HG02938 (cell line): Measurements from ENCODE around the gene TUBAL3.

ENCODE experiments used
- ATAC-seq: cut with Tn5 transposase; IDR thresholded peaks from one replicate; pipeline ENCODE4 v1.9.1; 2021; ENCODE audit warnings: mild to moderate bottlenecking, moderate library complexity; ENCODE audit not compliant: unreplicated experiment

TUBAL3 gene

DNA sequence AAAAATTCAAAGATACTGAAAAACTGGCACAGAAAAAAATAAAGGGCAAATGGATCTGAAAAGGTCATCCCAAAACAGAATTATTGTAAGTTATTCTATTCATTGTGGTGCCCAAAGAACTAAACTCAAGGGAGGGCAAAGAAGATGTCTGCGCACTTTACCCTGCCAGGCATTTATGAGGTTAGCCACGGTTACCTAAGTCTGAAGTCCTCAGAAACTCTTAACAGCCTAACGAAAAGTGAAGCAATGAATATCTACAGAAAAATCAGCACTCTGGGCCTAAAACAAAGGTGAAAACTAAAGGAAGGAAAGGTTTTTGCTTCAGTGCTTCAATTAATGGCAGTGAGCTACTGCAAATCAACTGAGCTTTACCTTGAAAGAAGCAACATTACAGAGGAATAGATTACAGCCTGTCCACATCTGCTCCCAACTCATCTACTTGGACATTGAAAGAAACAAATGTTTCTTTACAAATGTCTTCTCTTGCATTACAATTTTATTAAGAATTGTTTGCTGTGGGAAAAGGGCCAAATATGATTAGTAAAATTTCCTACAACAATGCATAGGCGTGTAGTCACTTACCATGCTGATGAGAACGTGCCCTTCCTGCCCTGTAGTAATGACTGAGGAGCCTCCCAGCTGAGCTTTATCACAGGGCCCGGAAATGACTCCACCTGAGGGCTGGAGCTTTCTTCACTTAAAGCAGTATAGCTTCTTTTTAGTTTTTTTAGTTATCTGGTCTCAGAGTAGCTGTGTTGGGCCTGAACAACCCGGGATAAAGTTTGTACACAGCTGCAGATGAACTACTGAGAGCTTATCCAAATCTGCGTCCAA, at the start of gene TUBAL3:
Gene TUBAL3, minus strand, starts transcription at position 621 of the 834 bp plus-strand sequence. Its CDS starts 36 bp downstream, at position 585.
- ATAC-seq = no peak

DNA sequence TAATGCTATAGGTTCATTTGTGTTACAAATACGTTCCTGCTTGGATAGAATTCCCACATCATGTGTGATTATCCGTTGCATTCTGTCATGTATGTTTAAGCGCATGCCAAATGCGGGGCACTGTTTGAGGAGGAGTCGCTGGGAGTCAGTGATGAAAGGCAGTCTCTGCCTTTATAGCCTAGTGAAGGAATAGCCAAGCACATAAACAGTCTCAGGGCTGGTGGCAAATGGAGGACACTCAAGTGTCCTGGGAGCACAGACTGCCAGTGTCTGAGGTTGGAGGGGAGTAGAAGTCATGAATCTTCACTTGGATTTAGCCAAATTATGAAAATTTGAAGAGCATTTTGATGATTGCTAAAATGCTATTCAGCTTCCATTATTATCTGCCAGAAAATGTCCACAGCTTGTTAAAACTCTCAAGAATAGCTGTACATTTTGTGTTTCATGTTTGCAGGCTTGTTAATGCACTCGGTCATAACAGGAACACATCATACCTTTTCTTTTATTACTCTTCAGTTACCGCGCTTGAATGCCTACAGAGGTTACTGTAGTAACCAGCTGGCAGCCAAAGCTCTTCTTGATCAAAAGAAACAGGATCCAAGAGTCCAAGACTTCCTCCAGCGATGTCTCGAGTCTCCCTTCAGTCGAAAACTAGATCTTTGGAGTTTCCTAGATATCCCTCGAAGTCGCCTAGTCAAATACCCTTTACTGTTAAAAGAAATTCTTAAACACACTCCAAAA, 49.3 kb upstream of the TUBAL3 start:
- ATAC-seq = no peak

DNA sequence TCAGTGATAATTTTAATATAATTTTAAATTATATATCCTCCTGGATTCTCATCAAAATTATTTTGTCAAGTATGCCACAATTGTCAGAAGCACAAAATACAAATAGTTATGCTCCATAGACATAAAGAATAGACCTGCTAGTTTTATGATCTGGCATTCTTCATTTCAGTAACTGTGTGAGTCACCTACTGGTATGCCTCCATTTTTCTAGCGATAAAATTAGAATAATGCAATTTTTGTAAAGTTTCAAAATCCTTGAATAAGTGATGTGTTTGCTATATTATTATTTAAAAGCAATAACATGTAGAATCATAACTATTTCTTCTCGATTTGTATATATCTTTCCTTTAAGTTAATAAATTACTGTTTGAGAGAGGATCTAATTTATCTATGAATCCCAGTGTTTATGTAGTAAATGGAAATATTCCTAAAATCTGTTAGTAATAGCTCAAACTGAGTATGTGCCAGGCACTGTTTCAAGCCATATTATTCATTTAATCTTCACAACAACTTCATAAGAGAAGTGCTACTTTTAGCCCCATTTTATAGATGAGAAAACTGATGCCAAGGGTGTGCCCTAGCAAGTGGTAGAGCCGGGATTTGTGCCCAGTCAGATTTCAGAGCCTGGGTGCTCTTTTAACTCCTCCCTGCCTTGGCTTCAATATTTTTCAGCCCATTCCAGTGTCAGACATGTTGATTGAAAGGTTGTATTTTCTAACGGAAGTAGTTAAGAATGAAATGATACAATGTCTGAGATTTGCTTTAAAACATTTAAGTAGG, 46.2 kb upstream of the TUBAL3 start:
- no peak for ATAC-seq

DNA sequence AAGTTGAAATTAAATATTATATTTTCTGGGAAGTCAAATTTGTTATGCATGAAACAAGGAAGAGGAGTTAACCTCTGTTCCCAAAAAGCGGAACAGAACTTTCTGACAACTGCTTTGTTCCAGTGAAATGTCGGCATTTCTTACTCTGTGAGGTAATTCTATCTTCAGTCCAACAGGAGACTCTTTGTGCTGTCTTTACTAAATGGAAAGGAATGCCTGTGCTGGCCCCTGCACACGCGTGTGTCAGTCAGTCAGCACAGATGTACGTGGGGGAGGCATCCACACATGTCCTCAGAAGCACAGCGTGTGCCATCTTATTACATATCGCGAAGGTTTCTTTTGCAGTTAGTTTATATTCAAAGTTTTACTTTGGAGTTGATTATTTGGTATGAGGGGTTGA, 45.2 kb upstream of the TUBAL3 start:
- no peak for ATAC-seq

DNA sequence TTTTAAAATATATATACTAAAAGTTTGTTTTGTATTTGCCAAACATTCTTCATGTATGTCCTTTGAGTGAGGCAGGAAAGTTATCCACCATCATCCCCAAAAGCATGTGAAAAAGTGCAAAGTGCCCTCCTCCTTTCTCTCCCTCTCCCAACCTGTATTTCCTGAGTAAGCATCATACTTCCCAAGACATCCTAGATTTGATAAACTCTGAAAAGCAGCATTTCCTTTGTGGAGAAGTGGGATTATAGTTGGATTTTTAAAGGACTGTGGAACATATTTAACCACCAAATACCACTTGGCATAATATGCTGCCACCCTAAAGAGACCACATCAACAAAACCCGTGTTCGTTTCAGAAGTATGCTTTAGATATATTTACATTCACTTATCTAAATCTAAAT, 44.6 kb upstream of the TUBAL3 start:
- no peak for ATAC-seq

DNA sequence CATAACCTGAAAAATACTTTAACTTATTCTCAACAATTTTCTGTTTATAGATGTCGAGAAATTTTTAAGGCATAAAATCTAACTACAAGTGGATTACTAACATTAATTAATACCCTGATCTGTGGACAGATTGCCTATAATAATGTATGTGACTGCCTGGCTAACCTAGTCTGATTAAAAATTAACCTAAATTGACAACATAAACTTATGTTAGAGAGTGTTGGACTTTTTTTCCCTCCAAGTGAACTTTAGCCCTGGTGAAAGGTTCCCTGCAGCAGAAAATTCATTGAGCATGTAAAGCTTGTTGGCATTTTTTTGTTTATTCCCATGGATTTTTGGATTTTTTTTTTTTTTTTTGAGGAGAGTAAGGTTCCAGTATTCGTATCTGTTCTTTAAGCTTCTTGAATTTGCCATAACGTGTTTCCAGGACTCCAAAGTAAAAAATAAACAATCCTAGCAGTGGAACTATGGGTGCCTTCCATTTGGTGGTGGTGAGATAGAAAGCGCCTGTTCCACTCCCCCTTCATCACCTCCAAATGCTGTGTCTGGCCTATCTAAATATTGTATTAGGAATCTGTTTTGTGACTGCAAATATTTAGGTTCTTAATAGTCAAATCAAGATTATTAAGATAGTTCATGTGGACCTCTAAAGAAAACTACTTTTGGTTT, 43.8 kb upstream of the TUBAL3 start:
- ATAC-seq = no peak

DNA sequence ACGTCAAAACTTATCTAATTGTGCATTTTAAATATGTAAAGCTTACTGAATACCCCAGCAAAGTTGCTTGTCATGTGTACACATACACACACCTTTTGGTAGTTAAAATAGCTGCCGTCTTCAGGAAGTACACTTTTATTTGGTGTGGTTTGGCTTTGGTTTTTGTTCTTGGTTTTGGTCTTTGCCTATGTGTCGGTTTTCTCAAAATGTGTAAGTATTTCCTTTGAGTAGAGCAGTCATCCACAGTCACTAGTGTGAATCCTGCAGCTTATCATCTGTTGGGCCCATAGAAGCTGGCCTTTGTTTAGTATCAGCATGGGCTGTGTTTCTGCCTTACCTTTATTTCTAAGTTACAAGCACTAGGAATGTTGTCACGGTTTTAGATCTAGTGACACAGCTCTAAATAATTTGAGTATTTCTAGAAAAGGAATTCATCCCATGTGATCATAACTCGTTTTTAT, 43.0 kb upstream of the TUBAL3 start:
- ATAC-seq = peak; percentile 43

DNA sequence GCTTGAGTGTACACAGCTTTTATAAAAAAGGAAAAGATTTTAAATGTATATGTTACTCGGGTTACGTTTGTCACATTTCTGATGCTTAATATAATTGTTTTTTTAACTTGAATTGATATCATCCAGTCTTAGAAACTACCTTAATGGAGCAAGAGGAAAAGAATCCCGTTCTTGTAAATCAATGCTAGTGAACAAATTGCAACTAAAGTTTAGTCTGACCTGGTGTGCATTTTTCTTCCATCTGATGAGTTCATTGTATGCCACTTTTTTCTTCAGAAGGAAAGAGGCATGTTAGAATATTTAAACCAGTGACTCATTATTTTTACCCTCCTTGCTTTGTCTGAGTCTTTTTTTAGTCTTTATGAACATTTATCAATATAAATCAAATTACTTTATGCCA, 42.4 kb upstream of the TUBAL3 start:
- no peak for ATAC-seq

DNA sequence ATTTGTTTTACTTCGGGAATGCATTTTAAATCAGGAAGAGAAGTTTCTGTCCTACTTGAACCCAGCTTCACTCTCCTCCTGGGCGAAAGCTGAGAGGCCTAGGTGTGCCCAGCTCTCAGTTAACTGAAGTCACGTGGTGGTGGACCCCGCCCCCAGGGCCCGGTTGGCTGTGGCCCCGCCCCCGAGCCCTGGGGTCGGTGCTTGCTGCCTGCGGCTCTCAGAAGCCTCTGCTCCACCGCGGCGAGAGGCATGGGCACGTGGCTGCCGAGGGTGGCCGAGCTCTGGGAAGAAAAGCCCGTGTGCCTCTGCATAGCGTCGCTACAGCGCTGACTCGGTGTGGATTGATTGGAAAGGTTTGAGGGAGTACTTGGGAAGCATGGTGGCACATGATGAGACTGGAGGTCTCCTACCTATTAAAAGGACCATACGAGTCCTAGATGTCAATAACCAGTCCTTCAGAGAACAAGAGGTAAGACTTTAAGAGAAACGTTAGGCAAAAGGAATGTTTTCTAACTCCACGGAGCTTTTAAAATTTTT, 41.8 kb upstream of the TUBAL3 start:
- peak; percentile 24 for ATAC-seq

DNA sequence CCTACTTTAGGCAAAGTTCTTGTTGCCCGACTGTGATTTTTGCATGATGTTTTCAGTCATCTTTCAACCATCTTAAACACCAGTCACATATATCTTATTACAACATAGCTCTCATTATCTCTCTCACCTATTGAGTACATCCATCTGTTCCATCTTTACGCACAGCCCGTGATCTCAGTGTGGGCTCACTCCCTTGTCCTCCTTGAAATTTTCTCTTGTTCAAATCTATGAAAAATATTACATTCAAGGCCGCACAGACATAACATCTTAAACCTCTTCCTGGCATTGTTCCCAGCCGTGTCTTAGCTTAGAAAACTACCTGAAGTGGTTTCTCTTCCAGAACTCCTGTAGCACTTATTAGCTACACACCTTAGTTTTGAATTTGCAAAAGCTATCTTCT, 40.4 kb upstream of the TUBAL3 start:
- ATAC-seq = no peak

DNA sequence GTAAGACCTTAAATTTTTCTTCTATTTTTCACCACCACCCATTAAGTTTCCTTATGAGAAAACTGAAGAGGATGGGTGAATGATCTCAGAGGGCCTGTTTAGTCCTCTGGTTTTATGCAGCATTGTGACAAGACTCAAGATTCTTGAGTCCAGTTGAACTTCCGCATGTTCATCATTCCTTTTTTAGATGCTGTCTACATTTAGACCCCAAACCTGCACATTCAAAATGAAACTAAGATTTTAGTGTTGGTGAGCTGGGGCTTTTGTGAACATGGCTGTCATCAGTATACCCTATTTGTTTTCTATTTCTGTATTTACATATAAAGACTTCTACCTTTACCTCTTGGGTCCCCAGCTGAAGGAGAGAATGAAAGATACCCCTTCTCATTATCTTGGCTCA, 38.8 kb upstream of the TUBAL3 start:
- peak; percentile 73 for ATAC-seq

DNA sequence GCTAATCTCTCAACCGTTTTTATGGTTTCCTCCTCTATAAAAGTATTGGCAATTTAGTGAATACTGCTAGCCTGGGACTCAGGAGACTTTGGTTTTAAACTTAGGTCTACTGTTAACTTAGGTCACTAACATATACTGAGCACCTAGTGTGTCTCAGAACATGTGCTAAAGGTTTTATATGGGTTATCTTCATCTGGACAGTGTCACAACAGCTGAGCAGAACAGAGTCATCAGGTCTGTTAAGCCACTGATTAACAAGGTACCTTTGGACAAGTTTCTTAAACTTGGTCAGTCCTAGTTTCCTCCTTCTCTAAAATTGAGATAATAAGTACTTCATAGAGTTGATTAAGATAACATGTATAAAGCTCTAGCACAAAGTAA, 38.4 kb upstream of the TUBAL3 start:
- peak; percentile 38 for ATAC-seq

DNA sequence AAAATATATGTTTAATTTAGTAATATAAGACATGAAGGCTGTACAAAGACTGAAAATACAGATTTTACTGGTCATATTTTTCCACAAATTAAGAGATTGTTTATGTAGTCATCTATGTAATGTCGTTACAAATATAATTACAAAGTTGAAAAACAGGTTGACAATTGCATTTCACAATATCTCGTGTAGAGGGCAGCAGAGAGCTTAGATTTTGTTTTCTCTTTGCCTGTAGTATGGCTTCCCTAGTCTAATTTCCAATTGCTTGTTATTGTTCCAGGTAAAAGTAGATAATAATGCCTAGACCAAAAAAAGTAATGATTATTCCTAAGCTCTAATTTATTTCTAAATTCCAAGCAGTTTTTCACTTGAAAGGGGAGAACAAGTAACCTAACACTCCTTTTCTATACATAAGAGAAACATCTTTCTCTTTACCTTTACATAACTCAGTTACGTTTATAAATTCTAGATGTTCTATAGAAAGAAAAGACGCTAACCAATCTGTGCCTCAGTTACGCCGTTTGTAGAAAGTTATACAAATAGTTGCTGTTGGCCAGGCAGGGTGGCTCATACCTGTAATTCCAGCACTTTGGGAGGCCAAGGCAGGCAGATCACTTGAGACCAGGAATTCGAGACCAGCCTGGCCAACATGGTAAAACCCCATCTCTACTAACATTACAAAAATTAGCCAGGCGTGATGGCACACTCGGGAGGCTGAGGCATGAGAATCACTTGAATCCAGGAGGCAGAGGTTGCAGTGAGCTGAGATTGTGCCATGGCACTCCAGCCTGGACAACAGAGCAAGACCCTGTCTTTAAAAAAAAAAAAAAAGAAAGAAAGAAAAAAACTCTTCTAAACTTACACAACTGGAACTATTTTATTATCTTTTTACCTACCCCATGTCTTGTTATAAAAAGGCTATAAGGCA, 37.7 kb upstream of the TUBAL3 start:
- no peak for ATAC-seq

DNA sequence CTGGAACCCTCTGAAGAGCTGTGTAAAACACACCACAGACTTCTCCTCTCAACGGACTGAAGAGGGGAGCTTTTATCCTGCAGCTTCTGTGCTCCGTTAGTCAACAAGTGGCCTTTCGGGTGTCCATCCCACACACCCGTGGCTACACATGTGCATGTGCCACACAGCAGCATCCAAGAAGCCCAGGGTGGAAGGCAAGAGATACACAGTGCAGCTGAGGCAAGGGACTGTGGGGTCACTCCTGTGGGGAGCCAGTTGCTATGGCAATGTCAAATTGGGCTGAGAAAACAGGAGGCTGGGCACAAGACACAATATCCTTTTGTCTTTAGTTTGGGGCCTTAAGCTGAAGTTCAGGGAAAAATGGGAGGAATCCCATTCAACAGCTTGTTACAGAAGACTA, 36.5 kb upstream of the TUBAL3 start:
- no peak for ATAC-seq

DNA sequence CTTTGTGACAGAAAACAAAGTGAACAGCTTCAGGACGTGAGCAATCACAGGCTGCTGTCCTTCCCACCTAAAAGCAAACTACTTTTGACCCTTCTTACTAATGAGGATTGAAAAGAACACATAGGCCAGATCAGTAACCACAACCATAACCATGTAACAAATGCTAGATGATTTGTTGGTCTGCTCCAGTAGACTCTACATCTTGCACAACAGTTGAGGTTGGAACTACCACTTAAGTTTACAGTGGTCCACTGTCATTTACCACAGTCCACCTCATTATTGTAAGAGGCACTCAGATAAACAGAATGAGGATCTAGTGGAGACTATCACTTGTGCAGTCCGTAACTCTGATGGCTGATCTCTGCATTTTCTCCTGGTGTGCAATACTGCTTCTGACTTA, 35.6 kb upstream of the TUBAL3 start:
- no peak for ATAC-seq

DNA sequence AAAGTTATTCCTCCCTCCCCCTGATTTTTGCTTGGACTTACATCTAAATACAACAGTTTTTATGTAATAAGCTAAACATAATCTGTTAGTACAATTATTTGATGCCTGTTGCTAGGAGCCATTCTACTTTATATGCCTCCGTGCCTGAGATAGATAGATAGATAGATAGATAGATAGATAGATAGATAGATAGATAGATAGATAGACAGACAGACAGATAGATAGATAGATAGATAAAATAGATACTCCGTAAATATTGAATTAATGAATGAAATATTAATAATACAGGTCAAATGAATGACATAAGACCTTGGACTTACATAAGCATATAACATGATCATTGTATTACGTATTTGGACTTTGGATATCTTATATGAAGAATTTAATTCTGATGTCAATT, 30.7 kb upstream of the TUBAL3 start:
- ATAC-seq = no peak

DNA sequence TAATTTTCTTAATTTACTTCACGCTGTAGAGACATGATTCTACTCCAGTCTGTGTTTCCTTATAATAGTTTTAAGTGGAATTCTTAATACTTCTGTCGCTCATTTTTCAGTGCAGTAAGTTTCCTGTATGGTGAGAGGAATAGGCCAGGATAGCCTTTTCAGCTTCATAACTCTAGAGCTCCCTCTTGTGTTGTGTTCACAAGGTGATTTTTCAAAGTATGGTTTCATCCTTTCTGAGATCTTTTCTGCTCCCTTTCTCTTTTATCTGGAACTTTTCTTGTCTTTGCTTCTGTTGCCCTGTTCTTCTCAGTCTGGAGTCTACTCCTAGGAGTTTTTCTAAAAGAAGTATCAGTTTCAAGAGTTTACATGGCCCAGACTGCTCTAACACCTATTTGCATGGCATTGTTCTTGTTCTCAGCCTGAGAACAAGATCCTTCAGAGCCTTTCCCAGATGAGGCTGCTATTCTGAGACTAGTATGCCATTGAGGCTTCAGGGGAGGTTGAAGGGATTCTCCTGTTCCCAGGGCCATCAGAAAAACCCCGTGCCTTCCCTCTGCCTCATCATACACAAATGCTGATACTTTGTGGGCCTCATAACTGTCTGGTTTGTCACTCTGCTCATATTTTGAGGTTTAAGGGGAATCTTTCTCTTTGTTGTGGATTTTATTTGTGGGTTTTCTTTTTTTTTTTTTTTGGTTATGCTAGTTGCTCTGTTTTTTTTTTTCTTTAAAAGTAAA, 29.6 kb upstream of the TUBAL3 start:
- no peak for ATAC-seq

DNA sequence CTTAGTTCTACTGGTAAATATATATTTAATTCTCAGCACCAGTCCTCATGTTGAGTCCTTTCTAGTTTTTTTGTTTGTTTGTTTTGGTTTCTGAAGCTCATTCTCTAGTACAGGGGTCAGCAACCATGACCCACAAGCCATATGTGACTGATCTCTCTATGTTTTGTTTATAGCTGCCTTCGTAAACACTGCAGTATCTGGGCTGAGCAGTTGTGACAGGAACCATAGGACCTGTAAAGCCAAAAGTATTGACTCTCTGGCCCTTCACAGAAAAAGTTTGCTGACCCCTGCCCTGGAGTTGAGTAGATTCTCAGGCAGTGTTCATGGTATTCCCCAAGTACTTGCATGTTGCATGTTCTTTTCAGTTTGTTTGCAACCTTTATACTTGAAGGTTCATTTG, 28.6 kb upstream of the TUBAL3 start:
- no peak for ATAC-seq

DNA sequence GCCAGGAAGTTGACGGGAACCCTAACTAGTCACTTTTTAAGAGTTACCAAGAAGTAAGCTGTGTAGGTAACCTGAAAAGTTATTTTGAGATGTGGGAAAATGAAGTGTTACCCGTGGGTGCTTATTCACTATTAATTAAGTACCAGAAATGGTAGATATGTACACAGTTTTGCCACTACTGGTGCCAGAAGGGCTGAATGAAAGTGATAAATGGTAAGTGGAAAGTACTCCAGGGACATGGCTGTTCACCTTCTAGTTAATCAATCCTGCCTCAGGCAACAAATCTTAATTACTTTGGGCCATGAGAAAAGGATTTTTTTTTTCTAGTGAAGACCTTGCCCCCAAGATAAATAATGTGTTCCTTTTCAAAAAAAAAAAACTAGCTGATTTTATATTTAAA, 23.5 kb upstream of the TUBAL3 start:
- no peak for ATAC-seq
